CD4-positive, alpha-beta T cell (primary cell): ENCODE results near the gene GSDME. TPM values are rescaled to one million over a fixed set of nuclear protein-coding genes. Genes with fewer than 3 reads are reported as not detected.
A peak's percentile ranks its signal among the peaks of the same experiment; 100 is the strongest.

ENCODE experiments used
- ATAC-seq: fragments of 200-7000 bp; cut with Tn5 transposase; one replicate; pipeline ENCODE4 v1.10.0; 2022; ENCODE audit warnings: mild to moderate bottlenecking; ENCODE audit not compliant: poor library complexity
- CTCF ChIA-PET: fragments of 350-600 bp; sonication (Branson Sonifier 250); formaldehyde crosslinking; loops from one replicate; lab custom pipeline; 2021; ENCODE audit warnings: antibody characterized with exemption, inconsistent platforms; lab: Charles Lee
- POLR2A ChIA-PET: fragments of 350-600 bp; sonication (Branson Sonifier 250); formaldehyde crosslinking; loops from one replicate; lab custom pipeline; 2021; ENCODE audit warnings: antibody characterized with exemption, inconsistent platforms; lab: Charles Lee
- DNase-seq, 14 experiments: peaks; one replicate each; pipeline ENCODE4 v3.0.0-alpha.2; 2013 to 2020; ENCODE audit warnings: mixed read lengths in 2 of 14
- H3K27ac ChIP-seq, 2 donors: one replicate each; pipeline versions ENCODE4 v1.5.1 to v1.7.0; 2013; ENCODE audit warnings: low read length in 2 of 2, low read depth in 1 of 2, mild to moderate bottlenecking in 1 of 2
- H3K27me3 ChIP-seq, 2 experiments: 1 replicate in 1 of 2; 2 replicates in 1 of 2; pipeline versions ENCODE4 v1.6.1 to v1.7.0; 2013; ENCODE audit warnings: low read length in 2 of 2, control low read depth in 1 of 2, mild to moderate bottlenecking in 1 of 2, moderate library complexity in 1 of 2; ENCODE audit not compliant: insufficient read depth in 2 of 2, control insufficient read depth in 1 of 2
- H3K36me3 ChIP-seq: one replicate; pipeline ENCODE4 v1.6.1; 2013; ENCODE audit warnings: low read length, control low read depth; ENCODE audit not compliant: insufficient read depth
- H3K4me1 ChIP-seq: one replicate; pipeline ENCODE4 v1.6.1; 2013; ENCODE audit warnings: low read length, control low read depth; ENCODE audit not compliant: insufficient read depth
- H3K4me3 ChIP-seq: one replicate; pipeline ENCODE4 v1.5.1; 2013; ENCODE audit warnings: mild to moderate bottlenecking, low read length, moderate library complexity
- H3K9me3 ChIP-seq, 2 experiments: 1 replicate in 1 of 2; 2 replicates in 1 of 2; pipeline versions ENCODE4 v1.6.1 to v1.7.0; 2013; ENCODE audit warnings: low read length in 2 of 2, mild to moderate bottlenecking in 2 of 2, control low read depth in 1 of 2, moderate library complexity in 1 of 2; ENCODE audit not compliant: control insufficient read depth in 1 of 2, insufficient read depth in 1 of 2
- H3K27ac Mint-ChIP-seq: one replicate; pipeline ENCODE4 v1.8.0; 2020; ENCODE audit warnings: mixed read lengths
- H3K27me3 Mint-ChIP-seq: one replicate; pipeline ENCODE4 v1.8.0; 2021; ENCODE audit warnings: mixed read lengths
- H3K36me3 Mint-ChIP-seq: one replicate; pipeline ENCODE4 v1.8.0; 2021; ENCODE audit warnings: low read depth, mixed read lengths
- H3K4me1 Mint-ChIP-seq: one replicate; pipeline ENCODE4 v1.8.0; 2021; ENCODE audit warnings: low read depth, mixed read lengths
- H3K4me3 Mint-ChIP-seq: one replicate; pipeline ENCODE4 v1.8.0; 2020; ENCODE audit warnings: mild to moderate bottlenecking, mixed read lengths
- H3K9me3 Mint-ChIP-seq: one replicate; pipeline ENCODE4 v1.8.0; 2020; ENCODE audit warnings: mixed read lengths
- CTCF ChIP-seq: fragments of 200-600 bp; IDR thresholded peaks from one replicate; pipeline ENCODE4 v1.8.0; 2022; ENCODE audit warnings: antibody characterized with exemption, mild to moderate bottlenecking
- intact Hi-C, 2 experiments: fragments of 100-400 bp; cut with DNase I in 1 of 2; cut with micrococcal nuclease in 1 of 2; formaldehyde crosslinking; loops; one replicate each; pipeline versions ENCODE4 v1.15.1 to v1.9.0; 2023 to 2025; cut with DNase I, micrococcal nuclease
- total RNA-seq, 174 experiments: library from RNA in 2 of 174; stranded (reverse) in 2 of 174; gene quantifications; one replicate each; pipeline ENCODE4 v1.2.3 and lab custom pipeline; 2021 to 2026

Gene GSDME
- total RNA-seq, 2 experiments from 2014 or later = 0.19 TPM; not detected in 1

- ATAC-seq (no peak), DNase-seq (no peak)
- H3K4me3 Mint-ChIP-seq = no peak overlapping the region
- H3K27me3 ChIP-seq = no peaks in the 10 kb centered on the region
- no peak overlapping the region for H3K27ac ChIP-seq
- no peak for TF ChIP-seq CTCF
- no peak overlapping the region for H3K4me3 ChIP-seq
- no peak overlapping the region for H3K27ac Mint-ChIP-seq
- POLR2A ChIA-PET = interaction anchor here (1.0 kb wide), 1 partner anchor 9 kb away, joined by 3 read pairs; no protein-coding TSS in a partner anchor
- no peaks in the 10 kb centered on the region for H3K27me3 Mint-ChIP-seq
- no peaks in the 10 kb centered on the region for H3K36me3 ChIP-seq
- CTCF ChIA-PET = no interaction called here
- no peaks in the 10 kb centered on the region for H3K9me3 ChIP-seq
- H3K4me1 Mint-ChIP-seq = peaks cover 7% of the 10 kb centered on the region
- H3K4me1 ChIP-seq = no peaks in the 10 kb centered on the region
- intact Hi-C loops = loop anchor here (5.0 to 10.0 kb wide), 7 partner anchors 92 to 1394 kb away; no protein-coding TSS in a partner anchor
- peaks cover 60% of the 10 kb centered on the region for H3K36me3 Mint-ChIP-seq
- H3K9me3 Mint-ChIP-seq = no peaks in the 10 kb centered on the region
These were observed 88.2 kb downstream of the GSDME start for GRCh38 chr7:24668927-24669635.

- no peaks in the 10 kb centered on the region for H3K9me3 ChIP-seq
- no peak overlapping the region for H3K27ac ChIP-seq
- no peaks in the 10 kb centered on the region for H3K27me3 ChIP-seq
- no peaks in the 10 kb centered on the region for H3K4me1 ChIP-seq
- Mint-ChIP-seq H3K36me3 (peaks cover 31% of the 10 kb centered on the region), H3K4me1 (no peaks in the 10 kb centered on the region), H3K9me3 (no peaks in the 10 kb centered on the region), H3K4me3 (no peak overlapping the region), H3K27me3 (no peaks in the 10 kb centered on the region), H3K27ac (no peak overlapping the region)
- H3K36me3 ChIP-seq = no peaks in the 10 kb centered on the region
- intact Hi-C loops = loop anchor here (1.0 to 10.0 kb wide), 11 partner anchors 88 to 1391 kb away; no protein-coding TSS in a partner anchor
- TF ChIP-seq CTCF = peak; percentile 86
- H3K4me3 ChIP-seq = no peak overlapping the region
- peak; percentile 39 for ATAC-seq
- CTCF ChIA-PET = interaction anchor here (1.3 to 1.9 kb wide), 2 partner anchors 375 to 968 kb away, joined by 4 read pairs; no protein-coding TSS in a partner anchor
- DNase-seq = peak in 12 of 14 experiments; percentile 3 to 69 (median 18)
- POLR2A ChIA-PET = no interaction called here
These were observed 91.5 kb downstream of the GSDME start for GRCh38 chr7:24665564-24666294.

GRCh38 chr7:24660546-24660945, 96.7 kb downstream of the GSDME start:
- intact Hi-C loops = loop anchor here in 1 of 2 experiments (10.0 kb wide), 2 partner anchors 966 to 1386 kb away; no protein-coding TSS in a partner anchor

More at GRCh38 chr7:24660546-24660945, 96.7 kb downstream of the GSDME start:
- DNase-seq (no peak), ATAC-seq (no peak)
- ChIA-PET CTCF (no interaction called here), POLR2A (no interaction called here)
- Mint-ChIP-seq H3K4me3 (no peak overlapping the region), H3K4me1 (no peaks in the 10 kb centered on the region), H3K27ac (no peak overlapping the region), H3K9me3 (no peaks in the 10 kb centered on the region), H3K36me3 (peaks cover 22% of the 10 kb centered on the region), H3K27me3 (no peaks in the 10 kb centered on the region)
- no peak for TF ChIP-seq CTCF
- no peaks in the 10 kb centered on the region for H3K4me1 ChIP-seq
- H3K9me3 ChIP-seq = no peaks in the 10 kb centered on the region
- no peaks in the 10 kb centered on the region for H3K27me3 ChIP-seq
- no peak overlapping the region for H3K4me3 ChIP-seq
- H3K36me3 ChIP-seq = no peaks in the 10 kb centered on the region
- H3K27ac ChIP-seq = no peak overlapping the region
